RWPE2 (cell line): ENCODE data around the gene ASPDH.

Experiments
- ATAC-seq: fragments of 200-7000 bp; cut with Tn5 transposase; 3 replicates; pipeline ENCODE4 v1.9.1; 2021; ENCODE audit warnings: low read depth
- DNase-seq: peaks from one replicate; pipeline ENCODE4 v3.0.0-alpha.2; 2020; ENCODE audit warnings: low spot score
- H3K27ac ChIP-seq: fragments of 450-650 bp; 2 replicates; pipeline ENCODE4 v1.5.1; 2017; ENCODE audit warnings: mild to moderate bottlenecking; ENCODE audit not compliant: poor library complexity, severe bottlenecking
- H3K27me3 ChIP-seq: fragments of 250-450 bp; sonication (Bioruptor Pico); 2 replicates; pipeline ENCODE4 v1.5.1; 2021; ENCODE audit warnings: mild to moderate bottlenecking, moderate library complexity; ENCODE audit not compliant: insufficient read depth, poor library complexity, severe bottlenecking
- H3K36me3 ChIP-seq: fragments of 250-450 bp; sonication (Bioruptor Pico); 2 replicates; pipeline ENCODE4 v1.5.1; 2020; ENCODE audit warnings: low read depth, mild to moderate bottlenecking, moderate library complexity
- H3K4me1 ChIP-seq: fragments of 250-450 bp; sonication (Bioruptor Pico); 2 replicates; pipeline ENCODE4 v1.5.1; 2021; ENCODE audit warnings: mild to moderate bottlenecking, moderate library complexity; ENCODE audit not compliant: insufficient read depth, poor library complexity, severe bottlenecking
- H3K4me3 ChIP-seq: fragments of 250-450 bp; sonication (Bioruptor Pico); 2 replicates; pipeline ENCODE4 v1.5.1; 2021; ENCODE audit warnings: mild to moderate bottlenecking, moderate library complexity; ENCODE audit not compliant: severe bottlenecking
- H3K9me3 ChIP-seq: fragments of 250-450 bp; sonication (Bioruptor Pico); 2 replicates; pipeline ENCODE4 v1.5.1; 2021; ENCODE audit warnings: mild to moderate bottlenecking, moderate library complexity; ENCODE audit not compliant: severe bottlenecking
- TF ChIP-seq, protein P1 (sequence below): fragments of 450-650 bp; IDR thresholded peaks from one replicate; pipeline ENCODE4 v1.5.1; 2017; ENCODE audit warnings: mild to moderate bottlenecking, moderate library complexity; ENCODE audit not compliant: poor library complexity, severe bottlenecking

ASPDH gene

GRCh38 chr19:50555033-50555432 is 41.3 kb upstream of the ASPDH start:
- Histone ChIP-seq H3K9me3 (no peaks in the 10 kb centered on the region), H3K27ac (no peak overlapping the region), H3K36me3 (no peaks in the 10 kb centered on the region), H3K4me1 (no peaks in the 10 kb centered on the region), H3K4me3 (no peak overlapping the region), H3K27me3 (peaks cover 69% of the 10 kb centered on the region)
- TF ChIP-seq, protein P1, sequence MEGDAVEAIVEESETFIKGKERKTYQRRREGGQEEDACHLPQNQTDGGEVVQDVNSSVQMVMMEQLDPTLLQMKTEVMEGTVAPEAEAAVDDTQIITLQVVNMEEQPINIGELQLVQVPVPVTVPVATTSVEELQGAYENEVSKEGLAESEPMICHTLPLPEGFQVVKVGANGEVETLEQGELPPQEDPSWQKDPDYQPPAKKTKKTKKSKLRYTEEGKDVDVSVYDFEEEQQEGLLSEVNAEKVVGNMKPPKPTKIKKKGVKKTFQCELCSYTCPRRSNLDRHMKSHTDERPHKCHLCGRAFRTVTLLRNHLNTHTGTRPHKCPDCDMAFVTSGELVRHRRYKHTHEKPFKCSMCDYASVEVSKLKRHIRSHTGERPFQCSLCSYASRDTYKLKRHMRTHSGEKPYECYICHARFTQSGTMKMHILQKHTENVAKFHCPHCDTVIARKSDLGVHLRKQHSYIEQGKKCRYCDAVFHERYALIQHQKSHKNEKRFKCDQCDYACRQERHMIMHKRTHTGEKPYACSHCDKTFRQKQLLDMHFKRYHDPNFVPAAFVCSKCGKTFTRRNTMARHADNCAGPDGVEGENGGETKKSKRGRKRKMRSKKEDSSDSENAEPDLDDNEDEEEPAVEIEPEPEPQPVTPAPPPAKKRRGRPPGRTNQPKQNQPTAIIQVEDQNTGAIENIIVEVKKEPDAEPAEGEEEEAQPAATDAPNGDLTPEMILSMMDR = no peak
- ATAC-seq (no peak), DNase-seq (no peak)

- Histone ChIP-seq H3K4me3 (no peak overlapping the region), H3K9me3 (no peaks in the 10 kb centered on the region), H3K27me3 (peaks cover 69% of the 10 kb centered on the region), H3K27ac (no peak overlapping the region), H3K4me1 (no peaks in the 10 kb centered on the region), H3K36me3 (no peaks in the 10 kb centered on the region)
- TF ChIP-seq, protein P1 = no peak
- ATAC-seq (no peak), DNase-seq (no peak)
Observed at GRCh38 chr19:50554212-50554611, 40.5 kb upstream of the ASPDH start.

DNA sequence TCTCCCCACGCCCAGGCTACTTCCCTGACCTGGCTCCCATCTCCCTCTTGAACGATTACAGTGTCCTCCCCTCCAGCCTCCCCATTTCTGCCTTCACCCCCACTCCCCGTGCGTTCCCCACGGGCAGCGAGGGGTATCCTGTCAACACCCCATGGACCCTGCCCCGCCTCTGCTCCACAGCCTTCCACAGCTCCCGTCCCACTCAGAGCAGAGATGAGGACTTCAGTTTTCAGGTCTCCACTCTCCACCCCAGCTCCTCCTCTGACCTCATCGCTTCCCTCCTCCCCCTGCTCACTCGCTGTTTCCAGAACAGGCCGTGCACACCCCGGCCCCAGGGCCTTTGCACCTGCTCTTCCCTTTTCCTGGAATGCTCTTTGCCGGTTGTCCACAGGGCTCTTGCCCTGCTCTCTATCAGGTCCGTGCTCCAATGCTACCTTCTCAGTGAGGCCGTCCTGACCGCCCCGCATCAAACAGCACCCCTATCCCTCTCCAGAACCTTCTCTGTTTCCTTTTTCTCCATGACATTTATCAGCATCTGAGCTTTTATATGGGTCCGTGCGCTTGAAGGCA is 39.5 kb upstream of the ASPDH start:
- H3K4me3 ChIP-seq = no peak overlapping the region
- no peak overlapping the region for H3K27ac ChIP-seq
- DNase-seq = no peak
- H3K4me1 ChIP-seq = no peaks in the 10 kb centered on the region
- no peak for ATAC-seq
- H3K36me3 ChIP-seq = no peaks in the 10 kb centered on the region
- peaks cover 76% of the 10 kb centered on the region for H3K27me3 ChIP-seq
- no peaks in the 10 kb centered on the region for H3K9me3 ChIP-seq
- TF ChIP-seq, protein P1 = no peak

GRCh38 chr19:50552540-50552939 is 38.8 kb upstream of the ASPDH start:
- no peaks in the 10 kb centered on the region for H3K9me3 ChIP-seq
- TF ChIP-seq, protein P1 = no peak
- no peak for DNase-seq
- peaks cover 75% of the 10 kb centered on the region for H3K27me3 ChIP-seq
- no peak for ATAC-seq
- no peak overlapping the region for H3K27ac ChIP-seq
- no peaks in the 10 kb centered on the region for H3K36me3 ChIP-seq
- no peaks in the 10 kb centered on the region for H3K4me1 ChIP-seq
- H3K4me3 ChIP-seq = no peak overlapping the region

DNA sequence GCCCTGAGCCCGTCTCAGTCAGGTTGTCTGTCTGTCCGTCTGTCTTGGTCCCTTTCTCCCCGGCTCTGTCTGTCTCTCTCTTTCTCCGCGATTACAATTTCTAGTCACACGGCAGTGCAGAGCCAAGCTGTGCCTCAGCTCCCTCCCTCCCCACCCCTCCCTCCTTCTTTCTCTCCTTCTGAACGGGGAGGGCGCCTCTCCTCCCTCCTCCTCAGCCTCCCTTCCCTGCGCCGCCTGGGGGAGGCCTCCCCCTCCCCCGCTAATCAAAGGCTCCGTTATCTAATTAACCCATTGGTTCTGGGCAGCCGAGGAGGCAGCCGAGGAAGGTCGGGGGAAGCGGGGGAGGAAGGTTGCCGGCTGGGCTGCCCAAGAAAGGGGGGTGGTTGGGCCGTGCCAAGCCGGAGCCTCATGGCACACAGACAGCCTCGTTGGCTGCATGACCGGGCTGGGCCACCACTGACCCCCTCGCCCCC is 38.0 kb upstream of the ASPDH start:
- Histone ChIP-seq H3K27ac (no peak overlapping the region), H3K9me3 (no peaks in the 10 kb centered on the region), H3K27me3 (peaks cover 76% of the 10 kb centered on the region), H3K4me3 (no peak overlapping the region), H3K36me3 (no peaks in the 10 kb centered on the region), H3K4me1 (no peaks in the 10 kb centered on the region)
- DNase-seq (no peak), ATAC-seq (no peak)
- TF ChIP-seq, protein P1 = no peak
